ENCODE measurements around the gene BAZ1A. TPM values are rescaled to one million over a fixed set of nuclear protein-coding genes. Genes with fewer than 3 reads are reported as not detected.

Gene BAZ1A
- total RNA-seq, 1 experiment from 2014 or later = 17.8 TPM

DNA sequence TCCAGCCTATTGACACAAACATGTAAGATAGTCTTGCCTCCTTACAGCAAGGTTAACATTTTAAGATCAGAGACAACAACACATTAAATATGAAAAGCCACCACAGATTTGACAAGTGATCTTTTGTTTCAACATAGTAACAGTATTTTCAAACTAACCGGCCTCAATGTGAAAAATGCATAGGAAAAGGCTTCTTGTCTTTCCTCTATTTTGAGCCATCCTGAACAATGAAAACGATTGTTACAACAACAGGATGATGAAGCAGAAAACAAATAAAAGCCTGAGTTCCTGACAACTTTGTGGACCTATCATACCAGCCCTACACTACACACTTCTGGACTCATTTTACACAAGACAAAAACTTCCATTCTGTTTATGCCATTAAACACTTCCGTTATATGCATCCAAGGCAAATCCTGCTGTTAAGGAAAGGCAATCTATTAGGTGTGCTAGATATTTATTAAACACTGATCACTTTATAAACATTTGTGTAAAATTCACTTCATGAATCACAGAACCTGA lies 37.3 kb downstream of the BAZ1A start:
- Histone ChIP-seq H3K27ac (ENCODE audit: insufficient read length, low read depth, low read length) (no peak overlapping the region), H3K9me3 (ENCODE audit: control insufficient read depth, low read depth, low read length) (no peaks in the 10 kb centered on the region), H3K23me2 (ENCODE audit: insufficient read length, low read depth, low read length, poor library complexity, severe bottlenecking) (no peaks in the 10 kb centered on the region), H3K4me1 (ENCODE audit: insufficient read depth, low read length) (no peaks in the 10 kb centered on the region), H3K14ac (ENCODE audit: insufficient read depth, low read length) (no peak overlapping the region), H4K5ac (ENCODE audit: insufficient read length, low read depth, low read length) (no peak overlapping the region), H3T11ph (ENCODE audit: low read length) (no peak overlapping the region), H2BK20ac (ENCODE audit: low read depth, low read length, poor library complexity, severe bottlenecking) (no peak overlapping the region), H2BK5ac (ENCODE audit: insufficient read length, low read length) (no peak overlapping the region), H2BK12ac (ENCODE audit: insufficient read length, low read depth, low read length) (no peak overlapping the region), H3K27me3 (ENCODE audit: insufficient read depth, low read length) (no peaks in the 10 kb centered on the region), H3K56ac (ENCODE audit: insufficient read length, low read depth, low read length) (no peak overlapping the region), H3K79me2 (ENCODE audit: insufficient read depth, low read length) (no peaks in the 10 kb centered on the region), H2AFZ (ENCODE audit: low read length) (no peak overlapping the region), H3K18ac (ENCODE audit: insufficient read length, low read depth, low read length) (no peak overlapping the region), H3K9ac (ENCODE audit: extremely low read depth, insufficient read length, low read length) (no peak overlapping the region), H3K4me2 (ENCODE audit: insufficient read depth, insufficient read length, low read length) (no peak overlapping the region), H4K20me1 (ENCODE audit: control insufficient read depth, insufficient read depth, insufficient read length) (no peaks in the 10 kb centered on the region), H3K23ac (ENCODE audit: insufficient read length, low read depth, low read length) (no peak overlapping the region), H4K8ac (replicated peaks; ENCODE audit: insufficient read length, low read depth, low read length) (no peak overlapping the region), H3K79me1 (ENCODE audit: insufficient read depth, low read depth, low read length, poor library complexity, severe bottlenecking) (no peaks in the 10 kb centered on the region), H2BK15ac (ENCODE audit: low read depth, low read length) (no peak overlapping the region), H2AK5ac (ENCODE audit: insufficient read length, low read length) (no peak overlapping the region), H4K91ac (ENCODE audit: insufficient read length, low read depth, low read length) (no peak overlapping the region), H3K4ac (ENCODE audit: low read depth, low read length) (no peak overlapping the region), H2BK120ac (ENCODE audit: low read depth, low read length, poor library complexity, severe bottlenecking) (no peak overlapping the region)
- no CpG with 5 or more reads among the region's 3 CpGs for WGBS (ENCODE audit: extremely low coverage, insufficient read length, low lambda C conversion rate)
- TF ChIP-seq, protein P1, sequence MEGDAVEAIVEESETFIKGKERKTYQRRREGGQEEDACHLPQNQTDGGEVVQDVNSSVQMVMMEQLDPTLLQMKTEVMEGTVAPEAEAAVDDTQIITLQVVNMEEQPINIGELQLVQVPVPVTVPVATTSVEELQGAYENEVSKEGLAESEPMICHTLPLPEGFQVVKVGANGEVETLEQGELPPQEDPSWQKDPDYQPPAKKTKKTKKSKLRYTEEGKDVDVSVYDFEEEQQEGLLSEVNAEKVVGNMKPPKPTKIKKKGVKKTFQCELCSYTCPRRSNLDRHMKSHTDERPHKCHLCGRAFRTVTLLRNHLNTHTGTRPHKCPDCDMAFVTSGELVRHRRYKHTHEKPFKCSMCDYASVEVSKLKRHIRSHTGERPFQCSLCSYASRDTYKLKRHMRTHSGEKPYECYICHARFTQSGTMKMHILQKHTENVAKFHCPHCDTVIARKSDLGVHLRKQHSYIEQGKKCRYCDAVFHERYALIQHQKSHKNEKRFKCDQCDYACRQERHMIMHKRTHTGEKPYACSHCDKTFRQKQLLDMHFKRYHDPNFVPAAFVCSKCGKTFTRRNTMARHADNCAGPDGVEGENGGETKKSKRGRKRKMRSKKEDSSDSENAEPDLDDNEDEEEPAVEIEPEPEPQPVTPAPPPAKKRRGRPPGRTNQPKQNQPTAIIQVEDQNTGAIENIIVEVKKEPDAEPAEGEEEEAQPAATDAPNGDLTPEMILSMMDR (conservative IDR thresholded peaks at IDR 0.05) = no peak
- peaks cover 0 to 6% (median 0%) of the 10 kb centered on the region in 3 experiments; a peak in 5 of 7 replicates for H3K36me3 Mint-ChIP-seq (ENCODE audit: insufficient read depth in 1 of 3, low read depth in 3 of 3)
- H3K27ac Mint-ChIP-seq = peak overlapping the region in 1 of 3 experiments; percentile 26; a peak in 1 of 7 replicates
- no peaks in the 10 kb centered on the region for H3K27me3 Mint-ChIP-seq (ENCODE audit: low read depth)
- H3K4me1 Mint-ChIP-seq = peaks cover 7 to 9% of the 10 kb centered on the region in 2 experiments
- no peak for DNase-seq
- H3K9me3 Mint-ChIP-seq = no peaks in the 10 kb centered on the region
- H3K4me3 Mint-ChIP-seq = no peak overlapping the region
